Melanocyte of skin (primary cell): Measurements from ENCODE around the gene ANKEF1. TPM values are rescaled to one million over a fixed set of nuclear protein-coding genes. Genes with fewer than 3 reads are reported as not detected.

ENCODE experiments used
- small RNA-seq, 2 donors: library from RNA; depleted of rRNA; stranded (forward); fragments of <200 nt; gene quantifications; one replicate each; pipeline ENCODE3, GENCODE V24; 2012
- total RNA-seq, 2 donors: library from RNA; depleted of rRNA; stranded (reverse); fragments of >200 nt; gene quantifications; 2 replicates each; pipeline ENCODE4 v1.2.3, GENCODE V29; 2012

Gene ANKEF1
- total RNA-seq, result 1 to 10 TPM in 1 of 2 donors, under 1 TPM in 1; 0.34 to 2.3 TPM

DNA sequence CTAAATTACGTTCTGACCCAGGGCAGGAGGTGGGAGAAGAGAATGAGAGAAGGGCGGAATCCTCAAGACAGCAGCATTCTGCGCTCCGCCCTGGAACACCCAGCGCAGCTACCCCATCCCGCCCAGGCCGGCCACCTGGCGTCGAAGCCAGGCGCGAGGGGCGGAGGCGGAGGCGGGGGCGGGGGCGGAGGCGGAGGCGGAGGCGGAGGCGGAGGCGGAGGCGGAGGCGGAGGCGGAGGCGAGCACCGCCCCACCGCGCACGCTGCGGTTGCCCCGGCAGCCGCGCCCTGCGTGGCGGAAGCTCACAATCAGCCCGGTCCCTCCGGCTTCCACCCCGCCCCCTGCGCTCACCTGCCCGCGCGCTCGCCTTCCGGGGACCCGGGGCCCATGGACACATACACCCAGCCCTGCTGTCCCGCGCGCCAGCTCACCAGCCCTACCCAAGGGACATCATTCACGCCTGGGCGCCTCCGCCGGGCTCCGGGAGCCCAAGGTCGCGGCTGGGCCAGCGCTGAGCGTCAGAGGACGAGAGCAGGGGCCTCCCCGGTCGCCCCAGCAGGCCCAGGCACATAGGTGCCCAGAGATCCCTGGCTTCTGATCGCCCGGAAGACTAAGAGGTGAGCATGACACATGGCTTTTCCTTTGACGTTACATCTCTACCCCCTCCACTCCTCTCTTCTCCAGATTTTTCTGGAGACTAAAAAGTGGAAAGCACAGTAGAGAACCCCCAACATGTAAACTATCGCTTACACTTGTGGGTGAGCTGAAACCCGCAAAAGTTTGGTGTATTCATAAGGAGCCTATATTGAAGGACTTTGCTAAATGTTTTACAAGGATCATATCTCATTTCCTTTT is at the start of gene ANKEF1:
Gene ANKEF1 (plus strand): TSS at position 271 of the 855 bp plus-strand sequence. CDS start 3,315 bp downstream, outside the sequence.

Small RNA genes lying within 50 kb of the gene (small RNA-seq; reads per million reads assigned to genes)
- 0 reads per million in 2 donors for gene RF00017

Other genes starting within 250 kb of the ANKEF1 start
- gene PAK5, start 195.9 kb upstream of the ANKEF1 start, total RNA-seq, result not detected
- gene SNAP25, start 183.8 kb downstream of the ANKEF1 start, total RNA-seq, result 1 to 10 TPM; 2.3 to 2.4 TPM